DMS 273 (cell line): ENCODE results near the gene ATG101.

Source experiments
- DNase-seq: peaks from one replicate; lab custom pipeline; 2025; ENCODE audit not compliant: unreplicated experiment; lab: John Stamatoyannopoulos, UW

ATG101 gene

DNA sequence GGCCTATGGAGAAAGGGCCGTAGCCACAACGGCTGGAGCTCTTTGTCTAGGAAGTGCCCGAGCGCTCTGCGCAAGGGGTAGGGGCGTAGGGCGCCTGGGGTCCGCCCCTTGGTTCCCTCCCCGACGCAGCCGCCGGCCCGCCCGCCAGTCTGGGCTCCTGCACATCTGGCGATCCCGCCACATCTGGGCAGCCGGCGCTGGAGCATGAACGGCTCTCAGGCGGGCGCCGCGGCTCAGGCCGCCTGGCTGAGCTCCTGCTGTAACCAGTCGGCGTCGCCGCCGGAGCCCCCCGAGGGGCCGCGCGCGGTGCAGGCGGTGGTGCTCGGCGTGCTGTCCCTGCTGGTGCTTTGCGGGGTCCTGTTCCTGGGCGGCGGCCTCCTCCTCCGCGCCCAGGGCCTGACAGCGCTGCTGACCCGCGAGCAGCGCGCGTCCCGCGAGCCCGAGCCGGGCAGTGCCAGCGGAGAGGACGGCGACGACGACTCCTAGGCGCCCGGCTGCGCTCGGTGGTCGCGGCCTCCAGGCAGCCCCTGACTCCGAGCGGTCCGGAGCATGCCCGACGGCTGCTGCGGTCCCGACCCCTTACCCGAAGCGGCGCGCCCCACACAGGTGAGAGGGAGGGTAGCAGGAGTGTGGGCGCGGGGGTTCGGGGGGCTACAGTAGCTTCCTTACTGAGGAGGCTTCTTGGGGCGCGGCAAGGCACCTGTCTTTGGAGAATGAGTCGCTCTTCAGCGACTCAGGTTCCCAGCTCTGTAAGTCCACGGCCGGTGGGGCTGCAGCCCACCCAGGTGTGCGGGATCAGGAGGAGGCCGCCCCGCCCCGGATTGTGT lies 10.0 kb downstream of the ATG101 start, which contains the start of gene SMIM41:
TSS of gene SMIM41 (plus strand) at position 129 of the 827 bp plus-strand sequence. CDS start at position 205, 76 bp downstream.
- no peak for DNase-seq

GRCh38 chr12:52080403-52081251 lies 10.8 kb downstream of the ATG101 start:
- DNase-seq = no peak

DNA sequence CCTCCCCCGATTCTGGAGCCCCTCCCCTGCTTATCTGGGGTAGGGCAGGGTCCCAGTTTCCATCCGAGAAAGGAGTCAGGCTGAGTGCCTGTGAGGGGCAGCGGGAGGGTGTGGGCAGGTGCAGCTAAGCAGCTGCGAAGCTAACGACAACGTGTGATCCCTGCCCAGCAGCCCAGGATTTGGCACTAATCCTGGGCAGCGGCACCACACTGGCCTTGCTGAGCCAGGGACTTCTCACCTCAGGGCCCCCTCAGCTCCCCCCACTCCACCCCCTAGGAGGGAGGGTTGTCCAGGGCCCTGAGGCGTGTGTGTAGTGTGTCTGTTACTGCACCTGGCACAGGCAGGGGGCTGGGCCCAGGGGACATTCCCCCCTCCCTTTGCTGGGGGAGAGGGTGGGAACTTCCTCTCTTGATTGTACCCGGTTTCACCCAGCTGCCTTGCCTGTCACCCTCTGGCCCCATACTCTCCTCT lies 11.5 kb downstream of the ATG101 start:
- DNase-seq = no peak

- no peak for DNase-seq
Observed at GRCh38 chr12:52082026-52082668, 12.4 kb downstream of the ATG101 start.

- no peak for DNase-seq
Observed at GRCh38 chr12:52082669-52082987, 12.8 kb downstream of the ATG101 start.

- DNase-seq = peak; percentile 75
Observed at GRCh38 chr12:52082988-52083637, 13.3 kb downstream of the ATG101 start.

DNA sequence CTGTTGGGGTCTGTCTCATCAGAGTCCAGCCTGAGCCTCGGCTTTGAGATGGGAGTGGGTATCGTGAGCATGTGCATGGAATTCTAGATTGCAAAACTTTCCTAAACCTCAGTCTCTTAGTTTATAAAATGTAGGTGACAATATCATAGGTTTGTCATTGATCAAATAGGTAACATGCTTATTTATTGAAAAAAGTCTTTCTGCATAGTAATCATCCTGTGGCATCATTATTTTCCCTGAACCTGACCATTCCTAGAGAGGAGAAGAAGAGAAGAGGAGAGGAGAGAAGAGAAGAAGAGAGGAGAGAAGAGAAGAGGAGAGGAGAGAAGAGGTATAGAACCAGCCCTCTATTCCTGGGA lies 13.8 kb downstream of the ATG101 start:
- DNase-seq = no peak

GRCh38 chr12:52084491-52085231 lies 14.9 kb downstream of the ATG101 start:
- DNase-seq = no peak

DNA sequence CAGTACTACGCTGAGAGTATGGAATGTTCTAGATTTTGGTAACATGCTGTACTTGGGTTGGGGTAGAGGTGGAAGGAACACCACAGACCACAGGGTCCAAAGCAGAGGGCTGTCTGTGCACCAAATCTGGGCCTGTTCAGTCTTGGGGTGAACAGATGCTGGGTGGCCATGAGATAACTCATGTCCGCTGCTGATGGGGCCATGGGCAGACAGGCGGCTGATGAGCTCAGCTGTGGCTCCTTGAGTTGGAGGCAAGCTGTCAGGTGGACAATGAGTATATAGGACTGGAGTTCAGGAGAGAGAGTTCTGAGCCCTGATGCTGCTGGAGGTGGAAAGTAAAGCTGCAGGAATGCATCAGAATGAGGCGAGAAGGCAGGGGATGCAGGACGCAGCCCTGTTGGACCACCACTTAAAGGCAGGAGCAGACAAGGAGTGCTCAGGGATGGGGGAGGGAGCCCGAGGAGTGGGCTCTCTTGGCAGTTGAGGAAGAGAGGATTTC lies 16.0 kb downstream of the ATG101 start:
- no peak for DNase-seq

GRCh38 chr12:52086366-52086765 lies 16.6 kb downstream of the ATG101 start:
- DNase-seq = no peak

- no peak for DNase-seq
Observed at GRCh38 chr12:52086944-52087835, 17.4 kb downstream of the ATG101 start.

DNA sequence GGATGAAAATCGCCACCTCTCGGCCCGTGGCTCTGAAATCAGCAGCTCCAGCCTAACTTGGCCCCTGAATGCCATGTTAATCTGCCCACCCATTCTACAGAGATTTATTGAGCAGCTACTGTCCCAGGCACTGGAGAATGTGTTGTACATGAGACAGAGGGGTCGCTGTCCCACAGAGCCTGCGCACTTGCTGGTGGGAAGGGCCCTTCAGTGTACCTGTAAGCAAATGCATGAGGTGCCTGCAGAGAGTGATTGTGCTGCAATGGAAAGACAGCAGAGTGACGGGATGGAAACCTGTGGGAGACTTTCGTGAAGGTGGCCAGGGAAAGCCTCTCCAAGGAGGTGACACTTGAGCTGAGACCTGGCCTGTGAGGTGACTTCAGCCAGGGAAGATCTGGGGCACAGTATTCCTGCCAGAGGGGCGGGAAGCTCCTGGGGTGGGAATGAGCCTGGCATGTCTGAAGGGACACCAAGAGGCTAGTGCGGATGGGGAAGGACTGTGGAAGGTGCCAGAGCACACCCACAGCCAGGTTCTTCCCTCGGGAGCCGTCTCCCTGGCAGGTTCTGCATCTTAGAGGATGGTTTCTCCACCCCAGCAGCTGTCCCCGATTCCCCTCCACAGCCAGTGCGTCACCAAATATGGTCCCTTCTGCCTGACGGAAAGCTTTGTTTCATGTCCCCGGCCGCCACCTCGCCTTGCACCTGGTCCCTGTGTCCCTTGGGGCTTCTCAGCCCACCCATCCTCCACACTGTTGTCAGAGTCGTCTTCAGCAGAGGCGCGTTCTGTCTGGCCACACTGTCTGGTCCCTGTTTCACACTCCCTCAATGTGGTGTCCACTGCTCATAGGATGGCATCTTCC lies 18.4 kb downstream of the ATG101 start:
- no peak for DNase-seq

DNA sequence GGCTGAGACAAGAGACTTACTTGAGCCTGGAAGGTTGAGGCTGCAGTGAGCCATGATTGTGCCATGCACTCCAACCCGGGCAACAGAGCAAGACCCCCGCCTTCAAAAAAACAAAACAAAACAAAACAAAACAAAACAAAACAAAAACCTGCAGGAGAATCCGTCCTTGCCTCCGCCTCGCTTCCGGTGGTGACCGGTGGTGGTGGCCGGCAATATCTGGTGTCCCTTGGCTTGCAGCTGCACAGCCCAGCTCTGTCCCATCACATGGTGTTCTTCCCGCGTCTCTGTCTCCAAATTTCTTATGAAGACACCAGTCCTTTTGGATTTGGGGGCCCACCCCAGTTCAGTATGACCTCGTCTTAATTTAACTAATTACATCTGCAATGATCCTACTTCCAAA lies 19.7 kb downstream of the ATG101 start:
- DNase-seq = no peak

DNA sequence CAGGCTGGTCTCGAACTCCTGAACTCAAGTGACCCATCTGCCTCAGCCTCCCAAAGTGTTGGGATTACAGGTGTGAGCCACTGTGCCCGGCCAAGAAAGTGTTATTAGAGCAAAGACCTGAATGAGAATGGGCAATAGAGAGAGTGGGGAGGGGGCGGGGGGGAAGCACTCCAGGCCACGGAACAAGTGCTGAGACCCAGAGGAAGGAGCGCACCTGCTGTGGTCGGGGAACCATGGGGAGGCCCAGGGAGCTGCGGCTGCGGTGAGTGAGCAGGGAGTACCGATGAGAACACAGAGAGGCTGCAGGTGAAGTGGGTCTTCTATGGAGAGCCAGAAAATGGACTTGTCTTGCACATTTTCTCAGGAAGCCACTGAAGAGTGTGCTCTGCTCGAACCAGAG lies 20.5 kb downstream of the ATG101 start:
- DNase-seq = no peak

DNA sequence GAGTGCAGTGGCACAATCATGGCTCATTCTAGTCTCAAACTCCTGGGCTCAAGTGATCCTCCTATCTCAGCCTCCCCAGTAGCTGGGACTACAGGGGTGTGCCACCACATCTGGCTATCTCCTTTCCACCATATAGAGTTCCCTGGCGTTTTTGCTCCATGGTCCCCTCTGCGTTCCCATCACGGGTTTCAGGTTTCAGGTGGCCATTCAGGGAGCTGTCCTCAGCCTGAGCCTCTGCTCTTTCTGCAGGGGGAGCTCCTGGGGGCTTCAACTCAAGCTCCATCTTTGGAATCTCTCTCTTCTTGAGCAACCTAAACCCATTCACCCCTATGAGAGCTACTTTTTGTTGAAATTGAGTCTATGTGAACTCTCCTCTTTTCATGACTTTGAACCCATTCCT lies 21.3 kb downstream of the ATG101 start:
- no peak for DNase-seq

DNA sequence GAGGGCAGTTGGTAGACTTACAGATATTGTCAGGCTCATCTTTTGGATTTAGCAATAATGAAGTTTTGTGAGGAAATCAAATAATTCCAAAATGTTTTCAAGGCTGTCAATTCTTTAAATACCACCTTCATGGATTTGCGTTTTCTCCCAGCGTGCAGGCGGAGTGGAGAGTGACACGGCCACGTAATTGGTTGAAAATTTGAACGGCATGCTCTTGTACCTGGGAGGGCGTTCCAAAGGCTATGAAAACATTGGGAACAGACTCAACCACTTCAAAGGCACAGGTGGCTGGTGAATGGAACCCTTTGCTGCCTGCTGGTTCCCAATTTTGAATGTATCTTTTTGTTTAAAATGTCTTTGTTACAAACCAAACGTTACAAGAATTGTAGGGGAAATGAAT lies 22.1 kb downstream of the ATG101 start:
- DNase-seq = no peak

- no peak for DNase-seq
Observed at GRCh38 chr12:52093346-52093745, 23.6 kb downstream of the ATG101 start.

GRCh38 chr12:52096332-52097044 lies 26.7 kb downstream of the ATG101 start:
- no peak for DNase-seq
